ENCODE measurements around the gene P4HB. TPM values are rescaled to one million over a fixed set of nuclear protein-coding genes. Genes with fewer than 3 reads are reported as not detected.

The P4HB gene
- total RNA-seq, 2 donors from 2014 or later, result 560 to 669 TPM

DNA sequence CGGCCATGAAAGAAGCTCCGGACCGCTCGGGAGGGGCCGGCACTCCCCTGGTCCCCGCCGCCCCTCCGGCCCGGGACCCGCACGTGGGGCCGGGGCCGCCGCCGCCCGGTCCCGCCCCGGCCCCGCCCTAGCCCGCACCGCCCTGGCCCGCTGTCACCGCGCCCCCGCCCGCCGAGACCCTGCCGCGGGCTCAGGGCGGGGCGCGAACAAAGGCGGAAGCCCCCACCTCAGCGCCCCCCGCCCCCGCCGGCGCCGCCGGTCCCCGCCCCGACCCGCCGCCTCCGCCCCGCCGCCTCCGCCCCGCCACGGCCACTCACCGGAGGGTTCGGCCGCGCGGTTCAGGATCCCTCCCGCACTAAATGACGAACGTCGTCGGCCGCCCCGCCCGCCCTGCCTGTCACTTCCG lies 10.6 kb upstream of the P4HB start, which contains the start of gene ARHGDIA:
TSS of gene ARHGDIA (minus strand) at position 357 of the 406 bp plus-strand sequence. CDS start 1,407 bp downstream, outside the sequence.
- ATAC-seq (peak; percentile 53), DNase-seq (no peak)
- intact Hi-C loops (cut with DNase I, micrococcal nuclease), result no loop called here

DNA sequence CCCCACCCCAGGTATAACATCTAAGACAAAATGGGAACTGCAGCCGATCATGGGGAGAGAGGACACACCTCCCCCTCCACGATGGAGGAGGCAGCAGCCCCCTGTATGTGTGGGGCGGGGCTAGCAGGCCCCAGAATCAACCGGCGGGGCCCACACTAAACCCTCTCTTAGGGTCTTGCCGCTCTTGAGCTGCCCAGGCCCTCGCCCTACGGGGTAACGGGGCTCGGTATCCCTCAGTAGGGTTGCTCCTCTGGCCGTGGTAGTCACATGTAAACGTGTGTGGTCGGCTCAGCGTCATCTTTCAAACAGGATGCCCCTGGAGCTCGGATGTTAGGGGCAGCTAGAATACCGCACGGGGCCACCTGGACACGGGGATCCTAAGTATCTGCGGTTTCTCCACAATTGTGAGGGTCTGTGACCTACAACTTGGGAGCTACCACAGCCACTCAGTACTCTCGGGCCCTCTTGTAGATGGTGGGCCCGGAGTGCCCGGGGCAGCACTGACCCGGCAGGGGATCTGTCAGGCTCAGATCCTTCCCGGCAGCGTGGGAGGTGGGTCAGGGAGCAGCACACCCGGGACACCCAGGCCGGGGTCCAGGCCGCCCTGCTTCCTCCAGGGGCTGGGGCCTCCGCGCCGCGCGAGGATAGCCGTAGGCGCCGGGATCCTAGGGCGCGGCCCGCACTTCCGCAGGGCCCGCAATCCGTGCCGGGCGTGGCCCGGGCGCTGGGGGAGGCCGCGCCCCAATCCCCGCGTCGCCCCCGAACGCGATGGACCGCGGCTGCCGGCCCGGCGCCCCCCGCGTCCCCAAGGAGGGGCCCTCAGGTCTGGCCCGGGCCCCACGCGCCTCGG lies 10.0 kb upstream of the P4HB start:
- ATAC-seq (peak; percentile 22), DNase-seq (peak; percentile 49 to 67)
- intact Hi-C loops (cut with DNase I, micrococcal nuclease), result no loop called here

- no peak for ATAC-seq
- intact Hi-C loops (cut with DNase I, micrococcal nuclease), result no loop called here
- DNase-seq, result peak in 1 of 2 donors; percentile 51
These were observed 9.1 kb upstream of the P4HB start for GRCh38 chr17:81869221-81870130.

GRCh38 chr17:81868674-81869220 lies 8.4 kb upstream of the P4HB start:
- ATAC-seq (no peak), DNase-seq (peak in 1 of 2 donors; percentile 48)
- intact Hi-C loops (cut with DNase I, micrococcal nuclease), result no loop called here

- intact Hi-C loops (cut with DNase I, micrococcal nuclease), result no loop called here
- DNase-seq (peak in 1 of 2 donors; percentile 31), ATAC-seq (no peak)
These were observed 7.8 kb upstream of the P4HB start for GRCh38 chr17:81867991-81868673.

DNA sequence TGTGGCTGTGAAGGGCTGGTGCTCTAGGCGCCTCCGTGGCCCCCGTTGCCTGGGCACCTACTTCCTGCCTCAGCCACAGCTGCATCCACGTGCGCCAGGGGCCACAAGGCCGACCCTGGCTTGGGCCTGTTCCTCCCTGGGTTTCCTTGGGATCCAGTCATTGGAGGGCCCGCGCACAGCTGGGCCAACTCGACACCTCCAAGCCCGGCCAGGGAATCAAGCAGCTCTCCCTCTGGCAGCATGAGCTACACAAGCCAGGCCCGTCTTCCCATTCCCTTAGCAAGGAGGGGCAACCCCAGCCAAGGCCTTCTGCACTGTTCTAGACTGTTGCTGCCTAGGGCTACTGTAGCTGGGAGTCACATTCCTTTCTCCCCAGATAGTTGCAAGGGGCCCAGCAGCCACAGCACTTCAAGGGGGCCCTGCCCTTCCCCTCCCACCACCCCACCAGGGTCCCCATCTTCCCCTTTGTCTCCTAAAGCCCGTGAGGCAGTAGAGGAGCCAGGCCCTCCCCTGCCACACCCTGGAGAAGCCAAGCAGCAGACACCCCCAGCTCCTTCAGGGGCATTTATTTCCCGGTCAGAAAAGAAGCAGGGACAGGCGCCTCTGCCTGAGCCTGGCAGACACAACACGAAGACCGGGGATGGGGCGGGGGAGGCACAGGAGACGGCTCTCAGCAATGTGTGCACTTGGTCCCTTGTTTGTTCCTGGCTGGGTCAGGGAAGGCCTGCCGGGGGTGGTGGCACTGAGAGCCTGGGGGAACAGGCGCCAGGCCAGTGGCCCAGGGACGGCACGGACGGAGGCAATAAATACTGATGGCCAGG lies 7.0 kb upstream of the P4HB start:
- ATAC-seq, result peak; percentile 16
- intact Hi-C loops (cut with DNase I, micrococcal nuclease), result no loop called here
- DNase-seq, result peak; percentile 62 to 71

DNA sequence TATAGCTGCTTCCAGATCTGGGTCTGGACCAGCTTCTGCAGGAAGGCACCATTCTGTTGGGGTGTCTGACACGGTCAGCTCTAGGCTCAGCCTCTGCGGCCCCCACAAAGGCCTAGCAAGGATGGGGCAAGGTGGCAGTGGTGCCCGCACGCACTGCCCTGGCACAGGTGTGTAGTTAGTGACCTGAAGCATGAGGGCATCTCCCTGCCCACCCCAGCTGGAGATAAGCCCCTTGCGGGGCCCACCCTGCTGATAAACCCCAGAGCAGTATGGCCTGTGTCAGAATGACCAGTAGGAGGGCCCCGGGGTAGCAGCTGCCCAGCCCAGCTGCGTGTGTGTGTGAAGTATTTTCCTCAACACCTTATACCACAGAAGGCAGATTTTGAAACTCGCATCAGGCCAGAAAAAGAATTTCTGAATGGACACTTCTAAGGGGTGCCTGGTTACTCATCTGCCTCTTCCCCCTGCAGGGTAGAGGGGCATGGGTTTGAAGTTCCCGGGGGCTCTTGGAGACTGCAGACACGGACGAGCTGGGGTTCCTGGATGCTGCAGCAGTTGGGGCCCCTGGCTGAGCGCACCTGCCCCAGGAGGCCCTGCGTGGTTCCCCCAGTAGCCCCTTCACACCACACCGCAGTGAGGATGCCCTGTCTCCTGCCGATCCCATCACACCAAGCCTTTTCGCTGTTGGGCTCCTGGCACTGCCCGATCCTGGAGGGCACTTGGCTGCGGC lies 6.3 kb upstream of the P4HB start:
- intact Hi-C loops (cut with DNase I, micrococcal nuclease), result no loop called here
- no peak for DNase-seq
- no peak for ATAC-seq

DNA sequence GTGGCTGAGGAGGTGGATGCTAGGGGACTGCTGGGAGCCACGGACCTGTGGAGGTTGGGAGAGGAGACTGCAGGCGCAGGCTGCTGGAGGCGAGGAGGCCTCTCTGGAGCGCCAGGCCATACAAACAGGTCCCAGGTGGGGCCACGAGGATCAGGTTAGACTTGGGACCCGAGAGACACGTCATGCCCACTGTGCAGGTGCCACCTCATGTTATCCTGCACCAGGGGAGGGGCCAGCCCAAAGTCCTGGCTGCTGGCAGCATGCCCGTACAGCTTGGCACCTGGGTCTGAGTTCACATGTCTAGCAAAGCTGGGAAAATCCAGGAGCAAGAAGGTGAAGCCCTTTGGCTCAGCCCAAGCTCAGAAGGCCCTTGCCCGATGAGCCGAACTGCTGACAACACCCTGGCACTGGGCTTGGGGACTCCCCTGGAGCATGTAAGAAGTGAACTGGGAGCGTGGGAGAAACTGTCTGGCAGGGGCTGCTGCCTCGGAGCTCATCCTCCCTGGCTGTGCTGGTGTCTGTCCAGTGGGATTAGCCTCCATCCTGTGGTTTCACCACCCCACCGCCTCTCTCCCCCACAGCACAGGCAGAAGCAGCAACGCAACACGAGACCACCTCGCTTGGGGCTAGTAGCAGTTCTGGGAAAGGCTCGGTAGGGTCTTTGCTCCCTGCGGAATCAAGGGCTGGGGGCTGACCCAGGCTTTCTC lies 5.6 kb upstream of the P4HB start:
- intact Hi-C loops (cut with DNase I, micrococcal nuclease), result no loop called here
- DNase-seq (peak; percentile 94 to 97), ATAC-seq (peak; percentile 61)

DNA sequence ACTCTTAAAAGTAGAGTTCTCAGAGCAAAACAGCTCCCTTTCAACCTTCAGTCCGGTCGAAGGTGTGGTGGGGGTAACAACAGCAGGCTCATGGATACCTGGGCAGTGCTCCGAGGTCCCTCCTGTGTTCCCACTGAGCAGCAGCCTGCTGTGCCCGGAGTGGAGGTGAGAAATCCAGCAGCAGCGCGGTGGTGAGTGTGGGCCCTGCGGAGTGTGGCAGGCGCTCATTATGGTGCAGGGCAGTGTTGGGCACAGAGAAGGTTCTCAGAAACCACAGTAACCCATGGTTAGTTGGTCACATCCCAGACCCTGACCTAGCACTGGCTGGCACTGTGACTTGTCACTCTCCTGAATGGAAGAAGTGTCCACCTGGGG lies 5.0 kb upstream of the P4HB start:
- DNase-seq (peak in 1 of 2 donors; percentile 31), ATAC-seq (no peak)
- intact Hi-C loops (cut with DNase I, micrococcal nuclease), result no loop called here

DNA sequence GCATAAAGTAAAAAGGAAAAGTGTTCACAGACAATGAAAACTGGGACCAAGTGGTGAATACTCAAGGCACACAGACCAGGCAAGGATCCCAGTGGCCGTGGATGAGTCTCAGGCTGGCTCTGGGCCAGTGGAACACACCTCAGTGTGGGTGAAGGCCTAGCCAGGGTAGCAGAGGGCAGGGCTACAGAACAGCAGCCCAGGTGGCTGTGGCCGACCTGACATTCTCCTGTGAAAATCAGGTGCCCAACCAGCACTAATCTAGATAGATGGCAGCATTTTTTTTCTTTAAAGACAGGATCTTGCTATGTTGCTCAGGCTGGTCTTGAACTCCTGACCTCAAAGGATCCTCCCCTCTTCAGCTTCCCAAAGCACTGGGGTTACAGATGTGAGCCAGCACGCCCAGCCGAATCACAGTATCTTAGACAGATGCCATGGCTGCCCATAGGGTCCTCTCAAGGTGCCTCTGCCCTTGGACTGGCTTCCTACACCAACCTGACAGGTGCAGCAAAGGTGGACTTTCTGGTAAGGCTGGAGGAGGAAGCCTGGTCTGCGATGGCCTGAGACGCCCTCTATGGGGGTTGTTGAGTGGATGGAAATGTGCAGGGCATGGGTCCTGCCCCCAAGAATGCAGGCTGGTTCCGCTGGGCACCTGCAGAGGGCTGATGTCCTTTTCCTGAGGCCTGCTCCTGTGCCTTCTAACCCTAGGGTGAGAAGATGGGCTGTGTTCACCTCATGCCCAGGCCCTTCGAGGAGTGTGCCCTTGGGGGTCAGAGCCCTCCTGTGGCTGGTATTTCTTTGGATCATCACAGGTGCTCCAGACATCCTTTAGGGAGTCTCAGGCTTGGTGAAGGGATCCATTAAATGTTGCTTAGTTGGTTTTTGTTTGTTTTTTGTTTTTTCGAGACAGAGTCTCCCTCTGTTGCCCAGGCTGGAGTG lies 3.8 kb upstream of the P4HB start:
- ATAC-seq (no peak), DNase-seq (no peak)
- intact Hi-C loops (cut with DNase I, micrococcal nuclease), result no loop called here

DNA sequence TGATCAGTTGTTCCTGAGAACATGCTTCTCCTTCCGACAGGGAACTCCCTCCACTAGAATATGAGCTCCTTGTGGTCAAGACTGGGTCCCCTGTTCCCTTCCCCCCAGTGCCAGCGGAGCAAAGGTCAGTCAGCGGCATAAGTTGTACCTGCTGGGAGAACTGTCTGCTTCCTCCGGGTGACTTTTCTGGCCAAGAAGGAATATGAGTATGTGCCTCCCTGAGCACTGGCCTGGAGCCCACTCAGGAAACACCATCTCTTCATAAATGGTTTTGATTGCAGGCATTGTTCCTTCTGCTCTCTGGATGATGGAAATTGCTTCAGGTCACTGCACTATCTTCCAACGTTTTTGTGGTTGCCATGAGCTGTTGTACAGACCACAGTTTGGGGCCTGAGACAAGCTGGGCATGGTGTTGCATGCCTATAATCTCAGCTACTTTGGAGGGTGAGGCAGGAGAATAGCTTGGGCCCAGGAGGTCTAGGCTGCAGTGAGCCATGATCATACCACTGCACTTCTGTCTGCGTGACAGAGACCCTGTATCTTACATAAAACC lies 2.9 kb upstream of the P4HB start:
- DNase-seq (no peak), ATAC-seq (no peak)
- intact Hi-C loops (cut with DNase I, micrococcal nuclease), result no loop called here

- DNase-seq (peak; percentile 98 to 100), ATAC-seq (peak; percentile 77)
- intact Hi-C loops (cut with DNase I, micrococcal nuclease), result no loop called here
These were observed 627 bp upstream of the P4HB start for GRCh38 chr17:81860756-81861568.

- no peak for DNase-seq
- ATAC-seq, result no peak
- intact Hi-C loops (cut with DNase I, micrococcal nuclease), result no loop called here
These were observed 1.1 kb downstream of the P4HB start for GRCh38 chr17:81858967-81859905.

Data from left colon (tissue), 2 donors.